HepG2 (cell line): ENCODE results near the gene ZBTB20. TPM values are rescaled to one million over a fixed set of nuclear protein-coding genes. Genes with fewer than 3 reads are reported as not detected.

Source experiments
- ATAC-seq: fragments of 200-7000 bp; cut with Tn5 transposase; 3 replicates; pipeline ENCODE4 v1.9.1; 2020; ENCODE audit warnings: mild to moderate bottlenecking, moderate library complexity
- BruUV-seq: library from RNA; stranded (reverse); fragments of 400-500 nt; replicated peaks from 2 replicates; lab custom pipeline; 2021; lab: Mats Ljungman, UMichigan
- CTCF ChIA-PET: fragments of 300-600 bp; formaldehyde crosslinking; extraction: SDS; loops from one replicate; lab custom pipeline; 2021; ENCODE audit warnings: low total read pairs, inconsistent platforms, low intra/inter-chr PET ratio; lab: Yijun Ruan, JAX
- POLR2A ChIA-PET: fragments of 350-600 bp; sonication (Branson Sonifier 250); formaldehyde crosslinking; loops from one replicate; lab custom pipeline; 2020; ENCODE audit warnings: antibody characterized with exemption, inconsistent platforms; lab: Yijun Ruan, JAX
- DNase-seq: peaks from one replicate; pipeline ENCODE4 v3.0.0-alpha.2; 2015; ENCODE audit warnings: low spot score
- FAIRE-seq: peaks from 3 replicates; lab custom pipeline; 2011; peaks lifted over from hg19 to GRCh38; lab: Jason Lieb, UNC
- H2AFZ ChIP-seq: one replicate; pipeline ENCODE4 v1.6.1; 2011; ENCODE audit warnings: low read length, inconsistent platforms
- H3K27ac ChIP-seq: fragments of 300-600 bp; 3 replicates; pipeline ENCODE4 v1.8.0; 2011; ENCODE audit warnings: mixed run types, mild to moderate bottlenecking, mixed read lengths, low read length, inconsistent platforms; ENCODE audit not compliant: insufficient read depth; ENCODE audit errors: extremely low read length
- H3K27me3 ChIP-seq, 2 experiments: fragments of 200-600 bp in 1 of 2; 2 replicates in 1 of 2; 3 replicates in 1 of 2; pipeline versions ENCODE4 v1.6.0 to v1.8.0; 2011; ENCODE audit warnings: low read length in 2 of 2, mild to moderate bottlenecking in 2 of 2, moderate library complexity in 2 of 2, inconsistent platforms in 1 of 2; ENCODE audit not compliant: insufficient read depth in 2 of 2, control insufficient read depth in 1 of 2
- H3K36me3 ChIP-seq, 2 experiments: fragments of 200-600 bp in 1 of 2; replicated peaks in 1 of 2; 2 replicates in 1 of 2; 3 replicates in 1 of 2; pipeline versions ENCODE4 v1.5.1 to v1.8.0; 2011; ENCODE audit warnings: low read length in 2 of 2, inconsistent platforms in 1 of 2; ENCODE audit not compliant: insufficient read depth in 2 of 2, control insufficient read depth in 1 of 2
- H3K4me1 ChIP-seq: 2 replicates; pipeline ENCODE4 v1.5.1; 2012; ENCODE audit warnings: low read length, inconsistent platforms; ENCODE audit not compliant: insufficient read depth
- H3K4me2 ChIP-seq: 2 replicates; pipeline ENCODE4 v1.6.0; 2011; ENCODE audit warnings: low read depth, low read length, inconsistent platforms
- H3K4me3 ChIP-seq, 3 experiments: fragments of 200-600 bp in 1 of 3; sonication (generic), shearing (Covaris generic) in 1 of 3; replicated peaks in 1 of 3; 2 replicates each; pipeline ENCODE4 v1.5.1; 2011 to 2016; ENCODE audit warnings: low read length in 3 of 3, inconsistent platforms in 2 of 3, low read depth in 2 of 3, mild to moderate bottlenecking in 2 of 3, control low read depth in 1 of 3, mixed read lengths in 1 of 3; ENCODE audit not compliant: insufficient read depth in 1 of 3
- H3K79me2 ChIP-seq: one replicate; pipeline ENCODE4 v1.6.1; 2011; ENCODE audit warnings: low read length, inconsistent platforms; ENCODE audit not compliant: insufficient read depth
- H3K9ac ChIP-seq: 2 replicates; pipeline ENCODE4 v1.6.0; 2011; ENCODE audit warnings: mild to moderate bottlenecking, low read depth, low read length, inconsistent platforms; ENCODE audit not compliant: insufficient read depth
- H3K9me3 ChIP-seq: 2 replicates; pipeline ENCODE4 v1.5.1; 2012; ENCODE audit warnings: mild to moderate bottlenecking, low read length
- H4K20me1 ChIP-seq: 2 replicates; pipeline ENCODE4 v1.6.0; 2011; ENCODE audit warnings: inconsistent platforms, mild to moderate bottlenecking, low read length, moderate library complexity; ENCODE audit not compliant: insufficient read depth
- NKX3-1 ChIP-seq: sonication (generic); formaldehyde crosslinking; IDR thresholded peaks from 2 replicates; pipeline ENCODE4 v1.5.0; 2020; ENCODE audit warnings: missing genetic modification reagents
- NR2F1 ChIP-seq, 2 experiments: fragments of 450-650 bp in 1 of 2; formaldehyde crosslinking in 1 of 2; IDR thresholded peaks; 2 replicates each; pipeline versions ENCODE4 v1.5.0 to v1.6.1; 2016 to 2020; ENCODE audit warnings: mild to moderate bottlenecking in 1 of 2, missing compliant biosample characterization in 1 of 2, missing genetic modification reagents in 1 of 2, moderate library complexity in 1 of 2
- RFXAP ChIP-seq: sonication (generic); formaldehyde crosslinking; IDR thresholded peaks from 2 replicates; pipeline ENCODE4 v1.4.0; 2020; ENCODE audit warnings: missing genetic modification reagents, borderline replicate concordance
- SALL2 ChIP-seq: sonication (generic); formaldehyde crosslinking; IDR thresholded peaks from 2 replicates; pipeline ENCODE4 v1.8.1; 2023; ENCODE audit warnings: mild to moderate bottlenecking, missing genetic modification reagents, inconsistent platforms
- SIX4 ChIP-seq: sonication (generic); formaldehyde crosslinking; IDR thresholded peaks from 2 replicates; pipeline ENCODE4 v1.4.0; 2020; ENCODE audit warnings: missing genetic modification reagents
- SRY ChIP-seq: sonication (generic); formaldehyde crosslinking; IDR thresholded peaks from 2 replicates; pipeline ENCODE4 v1.8.0; 2022; ENCODE audit warnings: mild to moderate bottlenecking, missing genetic modification reagents
- THAP11 ChIP-seq: IDR thresholded peaks from 2 replicates; pipeline ENCODE4 v1.6.1; 2016; ENCODE audit warnings: missing biosample characterization, missing genetic modification reagents
- THYN1 ChIP-seq: sonication (generic); formaldehyde crosslinking; IDR thresholded peaks from 2 replicates; pipeline ENCODE4 v1.8.1; 2023; ENCODE audit warnings: low read depth, mild to moderate bottlenecking, moderate library complexity, missing genetic modification reagents, borderline replicate concordance
- ZFAT ChIP-seq: sonication (generic); formaldehyde crosslinking; conservative IDR thresholded peaks from 2 replicates; pipeline ENCODE4 v1.8.1; 2023; ENCODE audit warnings: missing genetic modification reagents, inconsistent platforms
- ZFX ChIP-seq: sonication (generic); formaldehyde crosslinking; IDR thresholded peaks from 2 replicates; pipeline ENCODE4 v1.4.0; 2020; ENCODE audit warnings: mild to moderate bottlenecking, low read depth, missing genetic modification reagents, moderate library complexity
- ZMYM2 ChIP-seq: sonication (generic); formaldehyde crosslinking; IDR thresholded peaks from 2 replicates; pipeline ENCODE4 v1.8.0; 2022; ENCODE audit warnings: mild to moderate bottlenecking, missing genetic modification reagents
- ZNF124 ChIP-seq: sonication (generic); formaldehyde crosslinking; IDR thresholded peaks from 2 replicates; pipeline ENCODE4 v1.4.0; 2020; ENCODE audit warnings: missing genetic modification reagents
- ZNF44 ChIP-seq: sonication (generic); formaldehyde crosslinking; IDR thresholded peaks from 2 replicates; pipeline ENCODE4 v1.5.1; 2020; ENCODE audit warnings: mild to moderate bottlenecking, missing genetic modification reagents
- ZNF644 ChIP-seq: IDR thresholded peaks from 2 replicates; pipeline ENCODE4 v1.6.1; 2016; ENCODE audit warnings: low read depth
- ZNF703 ChIP-seq: sonication (generic); formaldehyde crosslinking; IDR thresholded peaks from 2 replicates; pipeline ENCODE4 v1.5.1; 2020; ENCODE audit warnings: missing genetic modification reagents, mild to moderate bottlenecking, moderate library complexity, borderline replicate concordance
- in situ Hi-C: cut with HindIII; loops from 2 replicates; pipeline ENCODE4 v1.10.0; 2017; ENCODE audit warnings: low pct_unique_long_range_greater_than_20kb; ENCODE audit not compliant: extremely low pct_ligation_motif_present
- intact Hi-C: fragments of 100-400 bp; cut with micrococcal nuclease; formaldehyde crosslinking; loops from one replicate; pipeline ENCODE4 v1.10.0; 2022; ENCODE audit not compliant: unreplicated experiment
- polyA plus RNA-seq, 8 experiments: library from polyadenylated mRNA; depleted of rRNA in 3 of 8; stranded (reverse) in 7 of 8; unstranded in 1 of 8; fragments of >200 nt; fragmentation: Illumina TruSeq in 4 of 8; extraction: Trizol in 4 of 8; gene quantifications; 2 replicates each; pipeline versions ENCODE4 v1.2.1 to v1.2.3, GENCODE V29; 2011 to 2016; ENCODE audit warnings: low read depth in 4 of 8, missing spikeins in 1 of 8, mixed read lengths in 1 of 8; ENCODE audit not compliant: insufficient read depth in 1 of 8
- total RNA-seq, 5 experiments: library from RNA; depleted of rRNA; stranded (reverse); fragments of >200 nt; fragmentation: Illumina TruSeq; extraction: Trizol; gene quantifications; 2 replicates each; pipeline ENCODE4 v1.2.3, GENCODE V29; 2016; ENCODE audit warnings: low read depth in 1 of 5
- TF ChIP-seq, protein P1 (sequence below): sonication (generic); formaldehyde crosslinking; conservative IDR thresholded peaks from 2 replicates; pipeline ENCODE4 v1.4.0; 2020; ENCODE audit warnings: missing genetic modification reagents
- TF ChIP-seq, protein P2 (sequence below): sonication (generic); formaldehyde crosslinking; IDR thresholded peaks from 2 replicates; pipeline ENCODE4 v1.4.0; 2020; ENCODE audit warnings: mild to moderate bottlenecking, low read depth, missing genetic modification reagents
- TF ChIP-seq, protein P3 (sequence below): IDR thresholded peaks from 2 replicates; pipeline ENCODE4 v1.6.1; 2016; ENCODE audit warnings: mild to moderate bottlenecking
- TF ChIP-seq, protein P4 (sequence below): IDR thresholded peaks from 2 replicates; pipeline ENCODE4 v1.6.1; 2016; ENCODE audit warnings: low read depth, control low read depth

ZBTB20 gene
- total and polyA plus RNA-seq, 2 of the 13 experiments (the other 11 are each of a cell fraction or from before 2014, with no cell fraction given), result 1.9 to 8.8 TPM

DNA sequence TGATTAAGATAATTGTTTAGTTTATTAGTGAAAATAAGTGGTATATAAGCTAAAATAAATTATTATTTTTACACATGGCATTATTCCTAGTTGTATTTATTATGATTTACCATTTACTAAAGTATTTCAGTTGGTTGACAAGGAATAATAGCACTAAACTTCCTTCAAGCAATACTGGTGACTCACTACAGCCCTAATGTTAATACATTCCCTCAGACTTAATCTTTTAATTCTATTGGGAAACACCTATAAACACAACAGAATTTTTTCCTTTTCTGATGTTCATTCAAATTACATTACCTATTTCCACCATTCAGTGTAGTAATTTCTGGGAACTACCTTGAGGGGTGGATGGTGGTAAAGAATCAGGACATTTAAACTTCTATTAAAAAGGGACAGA is 589.3 kb downstream of the ZBTB20 start:
- POLR2A ChIA-PET, result no interaction called here
- in situ Hi-C loops, result no loop called here

More for the DNA sequence above, 589.3 kb downstream of the ZBTB20 start:
- Histone ChIP-seq H3K79me2 (no peaks in the 10 kb centered on the region), H3K4me3 (no peak overlapping the region), H3K9me3 (no peaks in the 10 kb centered on the region), H2AFZ (no peak overlapping the region), H3K4me1 (no peaks in the 10 kb centered on the region), H3K4me2 (no peak overlapping the region), H4K20me1 (no peaks in the 10 kb centered on the region), H3K27me3 (no peaks in the 10 kb centered on the region), H3K27ac (no peak overlapping the region), H3K9ac (no peak overlapping the region), H3K36me3 (no peaks in the 10 kb centered on the region)
- no peak for FAIRE-seq
- CTCF ChIA-PET, result no interaction called here
- DNase-seq, result no peak
- no peak for ATAC-seq
- BruUV-seq, result no TSS peak
- no peak for TF ChIP-seq ZFX (CRISPR knock-in tag)
- no peak for TF ChIP-seq ZNF124 (CRISPR knock-in tag)
- TF ChIP-seq, protein P1, sequence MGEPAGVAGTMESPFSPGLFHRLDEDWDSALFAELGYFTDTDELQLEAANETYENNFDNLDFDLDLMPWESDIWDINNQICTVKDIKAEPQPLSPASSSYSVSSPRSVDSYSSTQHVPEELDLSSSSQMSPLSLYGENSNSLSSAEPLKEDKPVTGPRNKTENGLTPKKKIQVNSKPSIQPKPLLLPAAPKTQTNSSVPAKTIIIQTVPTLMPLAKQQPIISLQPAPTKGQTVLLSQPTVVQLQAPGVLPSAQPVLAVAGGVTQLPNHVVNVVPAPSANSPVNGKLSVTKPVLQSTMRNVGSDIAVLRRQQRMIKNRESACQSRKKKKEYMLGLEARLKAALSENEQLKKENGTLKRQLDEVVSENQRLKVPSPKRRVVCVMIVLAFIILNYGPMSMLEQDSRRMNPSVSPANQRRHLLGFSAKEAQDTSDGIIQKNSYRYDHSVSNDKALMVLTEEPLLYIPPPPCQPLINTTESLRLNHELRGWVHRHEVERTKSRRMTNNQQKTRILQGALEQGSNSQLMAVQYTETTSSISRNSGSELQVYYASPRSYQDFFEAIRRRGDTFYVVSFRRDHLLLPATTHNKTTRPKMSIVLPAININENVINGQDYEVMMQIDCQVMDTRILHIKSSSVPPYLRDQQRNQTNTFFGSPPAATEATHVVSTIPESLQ (CRISPR knock-in tag), result no peak
- no peak for TF ChIP-seq NKX3-1 (CRISPR knock-in tag)
- TF ChIP-seq RFXAP (CRISPR knock-in tag), result no peak
- TF ChIP-seq ZNF644 (CRISPR knock-in tag), result no peak
- no peak for TF ChIP-seq SALL2 (CRISPR knock-in tag)
- TF ChIP-seq ZNF703 (CRISPR knock-in tag), result no peak
- no peak for TF ChIP-seq ZNF44
- no peak for TF ChIP-seq THYN1
- TF ChIP-seq, protein P2, sequence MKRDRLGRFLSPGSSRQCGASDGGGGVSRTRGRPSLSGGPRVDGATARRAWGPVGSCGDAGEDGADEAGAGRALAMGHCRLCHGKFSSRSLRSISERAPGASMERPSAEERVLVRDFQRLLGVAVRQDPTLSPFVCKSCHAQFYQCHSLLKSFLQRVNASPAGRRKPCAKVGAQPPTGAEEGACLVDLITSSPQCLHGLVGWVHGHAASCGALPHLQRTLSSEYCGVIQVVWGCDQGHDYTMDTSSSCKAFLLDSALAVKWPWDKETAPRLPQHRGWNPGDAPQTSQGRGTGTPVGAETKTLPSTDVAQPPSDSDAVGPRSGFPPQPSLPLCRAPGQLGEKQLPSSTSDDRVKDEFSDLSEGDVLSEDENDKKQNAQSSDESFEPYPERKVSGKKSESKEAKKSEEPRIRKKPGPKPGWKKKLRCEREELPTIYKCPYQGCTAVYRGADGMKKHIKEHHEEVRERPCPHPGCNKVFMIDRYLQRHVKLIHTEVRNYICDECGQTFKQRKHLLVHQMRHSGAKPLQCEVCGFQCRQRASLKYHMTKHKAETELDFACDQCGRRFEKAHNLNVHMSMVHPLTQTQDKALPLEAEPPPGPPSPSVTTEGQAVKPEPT, result no peak
- TF ChIP-seq ZMYM2 (CRISPR knock-in tag), result no peak
- no peak for TF ChIP-seq THAP11
- no peak for TF ChIP-seq ZFAT (CRISPR knock-in tag)
- TF ChIP-seq, protein P3, sequence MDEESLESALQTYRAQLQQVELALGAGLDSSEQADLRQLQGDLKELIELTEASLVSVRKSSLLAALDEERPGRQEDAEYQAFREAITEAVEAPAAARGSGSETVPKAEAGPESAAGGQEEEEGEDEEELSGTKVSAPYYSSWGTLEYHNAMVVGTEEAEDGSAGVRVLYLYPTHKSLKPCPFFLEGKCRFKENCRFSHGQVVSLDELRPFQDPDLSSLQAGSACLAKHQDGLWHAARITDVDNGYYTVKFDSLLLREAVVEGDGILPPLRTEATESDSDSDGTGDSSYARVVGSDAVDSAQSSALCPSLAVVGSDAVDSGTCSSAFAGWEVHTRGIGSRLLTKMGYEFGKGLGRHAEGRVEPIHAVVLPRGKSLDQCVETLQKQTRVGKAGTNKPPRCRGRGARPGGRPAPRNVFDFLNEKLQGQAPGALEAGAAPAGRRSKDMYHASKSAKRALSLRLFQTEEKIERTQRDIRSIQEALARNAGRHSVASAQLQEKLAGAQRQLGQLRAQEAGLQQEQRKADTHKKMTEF (CRISPR knock-in tag), result no peak
- TF ChIP-seq, protein P4, sequence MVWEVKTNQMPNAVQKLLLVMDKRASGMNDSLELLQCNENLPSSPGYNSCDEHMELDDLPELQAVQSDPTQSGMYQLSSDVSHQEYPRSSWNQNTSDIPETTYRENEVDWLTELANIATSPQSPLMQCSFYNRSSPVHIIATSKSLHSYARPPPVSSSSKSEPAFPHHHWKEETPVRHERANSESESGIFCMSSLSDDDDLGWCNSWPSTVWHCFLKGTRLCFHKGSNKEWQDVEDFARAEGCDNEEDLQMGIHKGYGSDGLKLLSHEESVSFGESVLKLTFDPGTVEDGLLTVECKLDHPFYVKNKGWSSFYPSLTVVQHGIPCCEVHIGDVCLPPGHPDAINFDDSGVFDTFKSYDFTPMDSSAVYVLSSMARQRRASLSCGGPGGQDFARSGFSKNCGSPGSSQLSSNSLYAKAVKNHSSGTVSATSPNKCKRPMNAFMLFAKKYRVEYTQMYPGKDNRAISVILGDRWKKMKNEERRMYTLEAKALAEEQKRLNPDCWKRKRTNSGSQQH (CRISPR knock-in tag), result no peak
- no peak for TF ChIP-seq SIX4 (CRISPR knock-in tag)
- no peak for TF ChIP-seq SRY (CRISPR knock-in tag)
- no peak for TF ChIP-seq NR2F1 (CRISPR knock-in tag; IDR thresholded peaks at IDR 0.05)
- intact Hi-C loops, result no loop called here
